HS-5 (cell line): Measurements from ENCODE around the gene MTX3.

Source experiments
- DNase-seq: peaks from one replicate; pipeline ENCODE4 v3.0.0-alpha.2; 2012; ENCODE audit warnings: low read depth

MTX3 gene

DNA sequence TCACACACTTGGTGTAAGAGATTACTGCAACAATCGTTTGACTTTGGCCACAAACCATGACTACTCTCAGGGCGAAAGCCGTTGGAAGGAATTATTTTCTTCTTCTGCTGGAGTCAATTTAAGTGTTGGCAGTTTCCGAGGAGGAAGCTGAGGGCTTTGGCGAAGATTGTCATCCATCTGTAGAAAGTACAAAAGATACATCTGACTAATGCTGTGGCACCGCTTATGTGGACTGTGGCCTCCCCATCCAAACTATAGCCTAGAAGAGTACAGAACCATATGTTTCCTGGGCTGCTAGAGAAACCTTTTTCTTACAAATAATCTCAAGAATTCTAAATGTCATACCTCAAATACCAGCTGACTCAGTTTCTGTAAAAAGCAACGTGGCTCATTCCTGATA is 7.4 kb downstream of the MTX3 start:
- no peak for DNase-seq

DNA sequence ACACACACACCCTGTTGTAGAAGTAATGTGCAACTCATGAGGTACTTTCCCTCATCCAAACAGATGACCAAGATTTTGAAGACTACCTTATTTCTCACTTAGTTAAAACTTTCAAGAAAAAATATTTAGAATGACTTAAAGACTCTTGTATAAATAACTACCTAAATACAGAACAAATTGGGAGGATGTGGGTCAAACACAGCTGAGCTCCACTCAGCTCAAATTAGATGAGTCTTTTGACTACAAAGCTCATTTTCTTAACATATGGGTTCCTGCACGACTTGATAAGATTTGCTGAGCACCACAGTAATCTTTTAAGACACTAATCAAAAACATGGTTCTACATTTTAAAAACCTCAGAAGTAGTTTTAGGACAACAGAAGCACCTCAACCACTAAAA is 8.9 kb downstream of the MTX3 start:
- DNase-seq: no peak

- DNase-seq: no peak
Observed at GRCh38 chr5:79976759-79977515, 14.1 kb downstream of the MTX3 start.

GRCh38 chr5:79975422-79975821 is 15.6 kb downstream of the MTX3 start:
- DNase-seq: no peak

- DNase-seq: peak; percentile 74
Observed at GRCh38 chr5:79974886-79975285, 16.2 kb downstream of the MTX3 start.

- DNase-seq: no peak
Observed at GRCh38 chr5:79973996-79974395, 17.1 kb downstream of the MTX3 start.

DNA sequence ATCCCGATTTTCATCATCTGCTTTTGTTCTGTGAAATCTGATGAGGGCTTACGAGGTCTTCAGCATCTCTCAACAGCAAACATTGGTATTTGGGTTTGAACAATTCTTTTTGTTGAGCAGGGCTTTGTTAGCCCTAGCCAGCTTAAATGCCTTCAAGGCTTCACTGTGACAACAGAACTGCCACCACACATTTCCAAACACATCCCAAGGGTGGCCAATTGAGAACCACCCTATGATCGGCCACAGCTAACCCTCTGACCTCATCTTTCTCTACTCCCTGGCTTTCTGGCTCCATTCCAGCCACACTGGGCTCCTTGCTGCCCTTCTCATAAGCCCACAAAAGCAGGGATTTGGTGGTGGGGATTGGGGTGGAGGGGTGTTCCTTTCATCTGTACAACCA is 17.6 kb downstream of the MTX3 start:
- DNase-seq: no peak

- peak; percentile 86 for DNase-seq
Observed at GRCh38 chr5:79971156-79971555, 19.9 kb downstream of the MTX3 start.

GRCh38 chr5:79966448-79966847 is 24.6 kb downstream of the MTX3 start:
- no peak for DNase-seq

GRCh38 chr5:79964136-79964535 is 26.9 kb downstream of the MTX3 start:
- no peak for DNase-seq

DNA sequence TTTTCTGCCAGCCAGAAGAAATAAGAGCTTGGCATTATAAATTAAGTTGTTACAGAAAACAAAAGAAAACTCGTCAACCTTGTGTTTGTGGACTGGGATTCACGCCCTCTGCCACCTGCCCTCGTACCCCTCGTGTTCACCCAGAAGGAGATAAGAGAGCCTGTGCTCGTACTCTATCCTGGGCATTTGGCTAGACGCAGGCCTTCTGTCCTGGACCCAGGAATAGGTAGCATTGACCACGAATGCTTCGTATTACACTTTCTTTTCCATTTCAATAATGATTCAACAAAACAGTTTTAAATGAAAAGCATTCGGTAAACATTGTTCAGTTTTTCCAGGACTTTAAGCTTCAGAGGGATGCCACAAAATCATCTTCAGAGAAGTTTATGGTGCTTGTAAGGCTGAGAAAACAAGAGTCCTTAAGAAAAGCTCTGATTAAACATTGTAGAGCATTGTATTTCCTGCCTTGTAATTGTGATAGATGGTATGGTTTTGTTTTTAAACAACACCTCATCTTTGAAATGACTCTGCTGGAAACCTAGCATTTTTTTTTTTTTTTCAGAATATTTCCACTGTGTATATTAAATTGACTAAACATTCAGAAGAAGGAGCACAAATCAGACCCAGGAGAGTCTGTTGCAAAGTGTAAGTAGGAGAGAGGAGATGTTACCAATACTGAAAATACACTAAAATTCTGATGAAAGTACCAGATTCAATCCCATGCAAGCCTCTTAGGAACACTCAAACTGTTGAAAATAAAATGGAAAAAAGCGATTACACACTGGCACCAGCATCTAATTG is 27.6 kb downstream of the MTX3 start:
- no peak for DNase-seq

GRCh38 chr5:79962575-79963222 is 28.4 kb downstream of the MTX3 start:
- DNase-seq: peak; percentile 14

GRCh38 chr5:79961716-79962574 is 29.1 kb downstream of the MTX3 start:
- DNase-seq: no peak

GRCh38 chr5:79959407-79959806 is 31.7 kb downstream of the MTX3 start:
- DNase-seq: no peak

DNA sequence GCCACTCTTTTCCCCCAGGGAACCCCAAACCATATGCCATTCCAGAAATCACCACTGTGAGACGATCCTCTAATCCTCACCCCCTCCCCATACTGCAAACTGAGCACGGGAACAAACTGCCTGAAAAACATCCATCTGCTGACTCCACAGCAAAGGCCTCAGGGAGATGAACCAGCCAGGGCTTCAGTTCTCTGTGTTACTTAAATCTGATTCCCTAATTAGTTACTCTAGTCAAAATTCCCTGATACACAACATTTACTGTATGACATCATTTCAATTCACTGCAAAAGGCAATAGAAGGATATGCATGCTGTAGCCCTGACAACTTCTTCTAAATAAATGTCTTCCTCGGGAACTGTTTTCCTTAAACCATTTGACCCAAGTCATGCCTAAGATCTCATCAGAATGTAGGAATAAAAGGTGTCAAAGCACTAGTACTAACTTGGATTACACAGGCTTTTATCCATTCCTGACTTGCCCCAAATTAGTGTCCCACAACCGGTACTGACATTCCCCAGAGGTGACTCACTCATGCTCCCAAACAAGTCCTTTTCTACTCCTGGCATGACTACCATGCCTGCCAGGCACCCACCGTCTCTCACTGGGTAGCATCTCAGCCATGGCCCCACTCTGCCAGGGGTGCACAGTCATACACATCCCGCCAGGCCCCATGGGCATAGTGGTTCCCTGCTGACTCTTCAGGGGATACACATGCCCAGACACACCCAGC is 35.0 kb downstream of the MTX3 start:
- DNase-seq: peak; percentile 76

DNA sequence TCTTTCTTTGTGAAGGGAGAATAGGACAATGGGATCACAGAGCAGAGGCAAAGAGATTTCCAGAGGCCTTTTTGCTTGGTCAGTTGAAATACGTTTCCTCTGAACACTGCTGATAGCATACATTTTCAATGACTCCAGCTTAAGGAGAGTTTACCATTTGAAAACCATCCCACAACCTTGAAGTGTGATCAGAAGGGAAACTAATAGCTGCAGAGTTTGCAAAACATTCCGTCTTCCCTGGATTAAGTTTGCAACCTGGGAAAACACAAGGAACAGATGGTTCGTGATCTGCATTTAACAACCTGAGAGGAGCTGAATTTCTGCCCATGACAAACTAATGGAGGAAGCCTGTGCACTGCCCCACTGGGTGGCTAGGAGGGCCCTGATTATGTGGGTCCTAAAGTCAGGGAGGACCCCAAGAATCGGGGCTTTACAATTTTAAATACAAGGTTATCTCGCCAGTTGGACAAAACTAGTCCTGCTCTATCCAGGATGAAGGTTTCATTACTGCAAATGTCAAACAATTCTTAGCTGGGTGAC is 35.6 kb downstream of the MTX3 start:
- no peak for DNase-seq

- no peak for DNase-seq
Observed at GRCh38 chr5:79954620-79955019, 36.4 kb downstream of the MTX3 start.

- DNase-seq: no peak
Observed at GRCh38 chr5:79947567-79947966, 43.5 kb downstream of the MTX3 start.

DNA sequence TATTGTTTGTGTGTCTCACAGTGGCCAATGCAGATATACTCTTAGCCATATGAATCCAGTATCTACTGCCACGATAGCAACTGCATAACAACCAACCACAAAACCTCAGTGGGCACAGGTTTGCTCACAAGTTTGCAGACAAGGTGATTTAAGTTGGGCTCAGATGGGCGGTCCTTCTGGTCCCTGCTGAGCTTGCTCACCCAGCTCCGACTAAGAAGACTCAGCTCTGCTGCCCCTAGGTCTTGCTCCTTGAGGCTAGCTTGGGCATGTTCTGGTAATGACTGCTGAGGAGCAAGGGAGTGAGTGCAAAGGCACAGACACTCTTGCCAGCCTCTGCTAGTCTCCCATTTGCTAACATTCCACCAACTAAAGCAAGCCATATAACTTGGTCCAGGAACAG is 52.6 kb downstream of the MTX3 start:
- DNase-seq: no peak

DNA sequence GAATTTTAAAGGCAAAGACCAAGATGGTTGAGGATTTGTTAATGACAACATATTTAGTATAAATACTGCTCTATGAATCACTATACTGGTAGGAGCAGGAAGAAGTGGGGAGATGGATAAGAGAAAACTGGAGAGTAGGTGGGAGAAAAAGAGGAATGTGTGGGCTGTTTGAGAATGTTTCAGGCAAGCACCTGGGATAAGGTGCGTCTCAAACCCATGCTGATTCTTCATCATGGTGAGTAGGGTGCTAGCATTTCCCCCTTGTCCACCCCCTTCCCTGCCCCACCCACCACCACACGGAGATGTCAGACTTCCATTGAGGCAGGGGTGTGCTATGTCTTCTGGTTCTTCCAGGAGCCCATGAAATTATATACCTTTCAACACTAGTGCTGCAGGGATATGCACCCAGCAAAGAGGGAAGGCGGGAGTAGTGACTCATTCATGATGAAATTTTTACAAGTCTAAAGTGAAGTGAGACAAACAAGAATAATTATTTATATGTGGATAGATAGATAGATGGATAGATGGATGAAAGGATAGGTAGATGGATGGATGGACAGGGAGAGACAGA is 54.3 kb downstream of the MTX3 start:
- DNase-seq: no peak
